HG03103 (cell line): ENCODE data around the gene CAMK1.

ENCODE experiments used
- ATAC-seq: cut with Tn5 transposase; IDR thresholded peaks from one replicate; pipeline ENCODE4 v1.9.1; 2021; ENCODE audit warnings: low read depth; ENCODE audit not compliant: unreplicated experiment

CAMK1 gene

GRCh38 chr3:9793161-9793781 lies 23.5 kb upstream of the CAMK1 start:
- no peak for ATAC-seq

GRCh38 chr3:9792405-9793160 lies 22.8 kb upstream of the CAMK1 start, which contains the start of the genes ARPC4 and TADA3:
Gene ARPC4 (plus strand): TSS chr3:9793082. CDS start chr3:9793122, 40 bp downstream.
Gene TADA3 (minus strand): TSS chr3:9792473. CDS start chr3:9791466, 1,007 bp downstream.
- peak; percentile 74 for ATAC-seq

GRCh38 chr3:9791790-9792404 lies 22.1 kb upstream of the CAMK1 start:
- ATAC-seq: no peak

- ATAC-seq: no peak
These were observed 21.4 kb upstream of the CAMK1 start for GRCh38 chr3:9791127-9791526.

GRCh38 chr3:9787714-9788113 lies 18.0 kb upstream of the CAMK1 start:
- no peak for ATAC-seq

GRCh38 chr3:9786825-9787669 lies 17.3 kb upstream of the CAMK1 start:
- no peak for ATAC-seq

GRCh38 chr3:9786209-9786739 lies 16.5 kb upstream of the CAMK1 start:
- no peak for ATAC-seq

GRCh38 chr3:9785602-9786001 lies 15.9 kb upstream of the CAMK1 start:
- no peak for ATAC-seq

GRCh38 chr3:9784965-9785364 lies 15.2 kb upstream of the CAMK1 start:
- ATAC-seq: no peak

GRCh38 chr3:9783954-9784353 lies 14.2 kb upstream of the CAMK1 start:
- ATAC-seq: no peak

GRCh38 chr3:9782770-9783169 lies 13.0 kb upstream of the CAMK1 start:
- no peak for ATAC-seq

GRCh38 chr3:9781978-9782603 lies 12.3 kb upstream of the CAMK1 start:
- no peak for ATAC-seq

GRCh38 chr3:9781551-9781950 lies 11.8 kb upstream of the CAMK1 start:
- ATAC-seq: no peak

GRCh38 chr3:9780910-9781309 lies 11.2 kb upstream of the CAMK1 start:
- no peak for ATAC-seq

- ATAC-seq: no peak
These were observed 10.7 kb upstream of the CAMK1 start for GRCh38 chr3:9780458-9780812.

- no peak for ATAC-seq
These were observed 10.1 kb upstream of the CAMK1 start for GRCh38 chr3:9779721-9780457.

GRCh38 chr3:9779075-9779593 lies 9.4 kb upstream of the CAMK1 start:
- ATAC-seq: no peak

- no peak for ATAC-seq
These were observed 8.7 kb upstream of the CAMK1 start for GRCh38 chr3:9778143-9779074.
